ENCODE measurements around the gene ENDOV.

The ENDOV gene

DNA sequence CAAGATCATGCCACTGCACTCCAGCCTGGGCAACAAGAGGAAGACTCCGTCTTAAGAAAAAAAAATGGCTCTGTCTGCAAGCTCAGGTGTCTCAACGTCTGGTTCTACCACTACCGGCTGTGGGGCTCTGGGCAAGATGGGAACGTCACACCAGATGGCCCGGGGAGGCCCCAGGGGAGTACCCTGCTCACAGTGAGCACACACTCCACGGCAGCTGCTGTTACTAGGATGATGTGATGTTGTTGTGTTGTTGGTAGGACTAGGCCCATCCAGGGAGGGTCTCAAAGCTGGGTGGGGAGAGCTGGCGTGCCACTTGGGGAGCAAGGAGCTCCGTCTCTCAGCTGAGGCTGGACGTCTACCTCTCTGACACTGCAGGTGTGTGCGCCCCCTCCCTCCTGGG is 70.9 kb downstream of the ENDOV start:
- no peak for DNase-seq (ENCODE audit: low spot score)

DNA sequence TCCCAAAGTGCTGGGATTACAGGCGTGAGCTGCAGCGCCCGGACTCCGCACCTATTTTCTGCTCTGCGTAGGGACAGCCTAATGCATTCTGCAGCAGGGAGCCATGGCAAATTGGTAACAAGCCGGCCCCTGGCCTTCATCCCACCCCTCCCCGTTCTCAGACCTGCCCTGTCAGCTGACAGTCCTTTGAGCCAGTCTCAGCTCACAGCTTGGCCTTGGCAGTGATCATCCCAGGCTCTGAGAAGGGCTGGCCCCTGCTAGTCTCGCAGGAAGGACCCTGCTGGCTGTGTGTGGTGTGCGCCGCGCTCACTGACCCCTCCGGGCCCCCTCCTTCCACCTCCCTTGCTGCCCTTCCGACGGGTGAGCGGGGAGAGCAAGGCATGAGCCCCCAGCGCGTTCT is 71.7 kb downstream of the ENDOV start:
- no peak for DNase-seq (ENCODE audit: low spot score)

DNA sequence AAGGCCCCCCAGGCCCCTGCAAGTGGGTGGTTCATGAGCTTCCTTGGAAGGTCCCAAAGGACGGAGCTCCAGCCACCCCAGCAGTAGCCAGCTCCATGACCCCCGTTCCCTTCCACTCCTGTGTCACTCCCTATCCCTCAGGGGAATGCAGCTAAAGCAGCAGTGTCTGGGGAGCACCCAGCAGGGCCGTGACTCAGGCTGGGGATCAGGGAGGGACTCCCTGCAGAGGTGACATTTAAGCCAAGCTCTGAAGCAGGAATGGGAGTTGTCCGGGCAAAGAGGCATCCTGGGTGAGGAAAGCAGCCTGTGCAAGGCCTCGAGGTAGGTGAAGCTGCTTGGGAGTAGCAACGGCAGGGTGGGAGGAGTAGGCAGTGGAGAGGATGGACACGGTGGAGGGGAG is 72.5 kb downstream of the ENDOV start:
- no peak for DNase-seq (ENCODE audit: low spot score)

Data from COLO829 (cell line).